SJSA1 (cell line): Measurements from ENCODE around the gene NLGN3. TPM values are rescaled to one million over a fixed set of nuclear protein-coding genes. Genes with fewer than 3 reads are reported as not detected.

Source experiments
- total RNA-seq: library from RNA; depleted of rRNA; stranded (reverse); fragments of >200 nt; shearing (Covaris generic); gene quantifications from 2 replicates; pipeline ENCODE4 v1.2.3, GENCODE V29; 2014; rRNA removed

Gene NLGN3
- total RNA-seq, 1 experiment from 2014 or later = not detected

Other genes with a start within 250 kb of the NLGN3 start
- 30.2 and 41.4 TPM in 2 replicates for gene TEX11, start 236.1 kb upstream of the NLGN3 start, total RNA-seq
- 0.11 TPM in 1 of 2 replicates, not detected in the other for gene SLC7A3, start 213.7 kb upstream of the NLGN3 start, total RNA-seq
- 50.8 and 56.2 TPM in 2 replicates for gene SNX12, start 76.5 kb upstream of the NLGN3 start, total RNA-seq
- not detected in 2 replicates for gene FOXO4, start 49.0 kb upstream of the NLGN3 start, total RNA-seq
- not detected in 2 replicates for gene CXorf65, start 38.1 kb upstream of the NLGN3 start, total RNA-seq
- gene IL2RG, start 33.3 kb upstream of the NLGN3 start, total RNA-seq = not detected in 2 replicates
- gene MED12, start 26.2 kb upstream of the NLGN3 start, total RNA-seq = not detected in 2 replicates
- gene GJB1, start 78.4 kb downstream of the NLGN3 start, total RNA-seq = not detected in 2 replicates
- 12.2 and 14.6 TPM in 2 replicates for gene ZMYM3, start 109.3 kb downstream of the NLGN3 start, total RNA-seq
- gene NONO, start 138.8 kb downstream of the NLGN3 start, total RNA-seq = 366 and 510 TPM in 2 replicates
- gene ITGB1BP2, start 156.9 kb downstream of the NLGN3 start, total RNA-seq = 0.74 TPM in 1 of 2 replicates, not detected in the other
- gene TAF1, start 221.5 kb downstream of the NLGN3 start, total RNA-seq = 14.0 and 16.4 TPM in 2 replicates